Adrenal gland (tissue), 12 donors: ENCODE results near the gene NLGN4X. TPM values are rescaled to one million over a fixed set of nuclear protein-coding genes. Genes with fewer than 3 reads are reported as not detected.
"Not testable (repeated sequence)": the region's sequence is repeated elsewhere in the genome, so short reads cannot be mapped to it uniquely, and the experiment has no call there.

ENCODE experiments used
- DNase-seq, 7 donors: peaks; one replicate each; pipeline ENCODE4 v3.0.0-alpha.2; 2019 to 2020
- H3K27ac ChIP-seq, 5 donors: fragments of 200-600 bp; sonication (generic) in 4 of 5; 1 replicate in 3 of 5; 2 replicates in 2 of 5; pipeline versions ENCODE4 v1.5.1 to v1.8.0; 2016 to 2020; ENCODE audit warnings: mild to moderate bottlenecking in 1 of 5
- H3K27me3 ChIP-seq: fragments of 200-600 bp; 2 replicates; pipeline ENCODE4 v1.8.0; 2021
- H3K36me3 ChIP-seq, 2 donors: fragments of 200-600 bp; replicated peaks in 1 of 2; 1 replicate in 1 of 2; 2 replicates in 1 of 2; pipeline versions ENCODE4 v1.5.1 to v1.8.0; 2018 to 2022
- H3K4me1 ChIP-seq, 2 donors: fragments of 200-600 bp; replicated peaks in 1 of 2; 1 replicate in 1 of 2; 2 replicates in 1 of 2; pipeline versions ENCODE4 v1.5.1 to v1.8.0; 2018 to 2021
- H3K4me3 ChIP-seq, 4 donors: fragments of 200-600 bp; sonication (generic) in 3 of 4; one replicate each; pipeline ENCODE4 v1.5.1; 2016 to 2018
- H3K9me3 ChIP-seq, 3 donors: fragments of 200-600 bp; sonication (generic) in 1 of 3; replicated peaks in 1 of 3; 1 replicate in 2 of 3; 2 replicates in 1 of 3; pipeline versions ENCODE4 v1.5.1 to v1.8.0; 2016 to 2021
- POLR2A ChIP-seq, 2 donors: fragments of 450-650 bp; IDR thresholded peaks; one replicate each; pipeline ENCODE4 v1.6.1; 2017; ENCODE audit warnings: antibody characterized with exemption in 2 of 2, mild to moderate bottlenecking in 2 of 2, moderate library complexity in 1 of 2
- WGBS, 4 donors: extraction: QIAGEN DNeasy Blood & Tissue Kit in 2 of 4; methylation state at CpG; one replicate each; pipeline versions ENCODE4 v1.1.5 to v1.1.7; 2013 to 2017; 5-methylcytosine and 5-hydroxymethylcytosine counted together
- intact Hi-C, 2 donors: fragments of 100-400 bp; cut with DNase I; formaldehyde crosslinking; loops; one replicate each; pipeline versions ENCODE4 v1.14.1 to v1.15.0; 2022 to 2023
- polyA plus RNA-seq, 3 donors: library from polyadenylated mRNA; stranded (reverse); fragments of 200-250 nt in 2 of 3; fragments of 350-450 nt in 1 of 3; fragmentation: Illumina TruSeq in 1 of 3; extraction: RNeasy Lipid Tissue Mini Kit (QIAGEN cat#74804) in 1 of 3; gene quantifications; one replicate each; pipeline ENCODE4 v1.2.3, GENCODE V29; 2013 to 2014
- total RNA-seq, 9 donors: library from RNA; depleted of rRNA in 4 of 9; stranded (reverse); fragments of >200 nt in 4 of 9; fragments of 120-200 nt in 1 of 9; fragmentation: NEBNext Ultra II Directional in 1 of 9; extraction: Animal tissue kit (Norgen Biotek cat#: 25700) in 1 of 9; gene quantifications; one replicate each; pipeline versions ENCODE4 v1.1.0 to v1.2.4, GENCODE V29; 2013 to 2023
- TF ChIP-seq, protein P1 (sequence below), 6 experiments: fragments of 450-650 bp in 4 of 6; fragments of 200-600 bp in 2 of 6; sonication (generic) in 1 of 6; IDR thresholded peaks; 1 replicate in 5 of 6; 2 replicates in 1 of 6; pipeline versions ENCODE4 v1.5.1 to v1.8.0; 2016 to 2021; ENCODE audit warnings: antibody characterized with exemption in 6 of 6, mild to moderate bottlenecking in 2 of 6, moderate library complexity in 1 of 6
- donor health status: healthy with polysubstance abuse.
- donor health status: Bipolar disorder and iron deficiency.
- donor health status: DM: yes; HTN: yes; CAD: no.
- donor health status: DM: no; HTN: no; CAD: no.
- donor health status: DM: no; HTN: no; CAD: no.
- donor health status: DM: yes; HTN: yes; CAD: no.

Gene NLGN4X
- total and polyA plus RNA-seq, 12 donors = 0.16 to 3.4 (median 1.3) TPM

DNA sequence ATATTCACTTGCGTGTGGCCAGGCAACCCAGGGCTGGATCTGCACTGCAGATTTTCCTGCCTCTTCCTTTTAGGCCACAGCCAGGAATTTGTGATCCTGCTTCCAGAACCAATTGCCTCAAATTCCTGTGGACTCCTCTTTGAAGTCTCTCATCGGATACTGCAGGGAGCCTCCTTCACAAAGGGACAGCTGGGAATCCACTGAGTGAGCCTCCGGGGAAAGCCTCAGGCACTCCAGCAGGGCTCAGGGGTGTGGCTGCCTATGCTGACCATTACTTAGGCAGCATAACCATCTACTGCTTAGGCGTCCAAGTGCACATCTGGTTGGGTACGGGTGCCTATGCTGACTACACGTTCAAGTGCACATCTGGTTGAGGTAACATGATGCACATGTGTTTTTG lies 321.5 kb downstream of the NLGN4X start:
- Histone ChIP-seq H3K27ac (no peak overlapping the region), H3K4me3 (no peak overlapping the region), H3K4me1 (no peaks in the 10 kb centered on the region), H3K36me3 (no peaks in the 10 kb centered on the region), H3K9me3 (no peaks in the 10 kb centered on the region), H3K27me3 (no peaks in the 10 kb centered on the region)
- intact Hi-C loops = no loop called here
- 51 to 65% (median 60%) methylated on average over 3 to 6 of the region's 6 CpGs for WGBS, 4 donors
- DNase-seq = no peak
- TF ChIP-seq, protein P1, sequence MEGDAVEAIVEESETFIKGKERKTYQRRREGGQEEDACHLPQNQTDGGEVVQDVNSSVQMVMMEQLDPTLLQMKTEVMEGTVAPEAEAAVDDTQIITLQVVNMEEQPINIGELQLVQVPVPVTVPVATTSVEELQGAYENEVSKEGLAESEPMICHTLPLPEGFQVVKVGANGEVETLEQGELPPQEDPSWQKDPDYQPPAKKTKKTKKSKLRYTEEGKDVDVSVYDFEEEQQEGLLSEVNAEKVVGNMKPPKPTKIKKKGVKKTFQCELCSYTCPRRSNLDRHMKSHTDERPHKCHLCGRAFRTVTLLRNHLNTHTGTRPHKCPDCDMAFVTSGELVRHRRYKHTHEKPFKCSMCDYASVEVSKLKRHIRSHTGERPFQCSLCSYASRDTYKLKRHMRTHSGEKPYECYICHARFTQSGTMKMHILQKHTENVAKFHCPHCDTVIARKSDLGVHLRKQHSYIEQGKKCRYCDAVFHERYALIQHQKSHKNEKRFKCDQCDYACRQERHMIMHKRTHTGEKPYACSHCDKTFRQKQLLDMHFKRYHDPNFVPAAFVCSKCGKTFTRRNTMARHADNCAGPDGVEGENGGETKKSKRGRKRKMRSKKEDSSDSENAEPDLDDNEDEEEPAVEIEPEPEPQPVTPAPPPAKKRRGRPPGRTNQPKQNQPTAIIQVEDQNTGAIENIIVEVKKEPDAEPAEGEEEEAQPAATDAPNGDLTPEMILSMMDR (IDR thresholded peaks at IDR 0.05) = no peak
- TF ChIP-seq POLR2A (IDR thresholded peaks at IDR 0.05) = no peak

DNA sequence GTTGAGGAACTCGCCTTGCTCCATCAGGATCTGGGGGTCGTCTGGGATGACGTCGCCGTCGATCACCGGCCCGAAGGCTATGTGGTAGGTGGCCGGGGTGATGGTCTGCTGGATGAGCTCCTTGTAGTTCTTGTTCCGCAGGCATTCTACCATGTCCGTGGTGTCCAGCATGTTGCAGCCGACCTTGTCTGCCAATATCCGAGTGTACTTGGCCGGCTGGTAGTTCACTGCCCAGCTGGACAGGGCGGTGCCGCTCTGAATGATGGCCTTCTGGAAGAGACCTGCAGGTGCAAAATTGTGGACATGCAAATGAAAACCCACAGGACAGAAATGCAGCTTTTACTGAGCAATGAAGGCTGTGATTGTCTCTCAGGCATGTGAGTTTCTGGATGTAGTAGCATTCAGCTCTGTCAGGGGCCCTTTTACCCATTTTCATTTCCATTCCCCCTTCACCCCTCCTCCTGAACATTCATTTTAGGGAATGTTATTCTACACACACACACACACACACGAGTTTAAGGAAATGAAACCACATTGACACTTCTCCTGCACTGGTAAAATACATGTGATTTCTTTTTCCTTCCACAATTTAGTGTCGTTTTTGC lies 325.0 kb downstream of the NLGN4X start:
- H3K27ac ChIP-seq, H3K4me3 ChIP-seq, H3K4me1 ChIP-seq, H3K36me3 ChIP-seq, intact Hi-C loops, H3K9me3 ChIP-seq, DNase-seq, H3K27me3 ChIP-seq: not testable (repeated sequence)
- 48 to 87% (median 65%) methylated on average over 2 to 17 of the region's 18 CpGs for WGBS, 4 donors

DNA sequence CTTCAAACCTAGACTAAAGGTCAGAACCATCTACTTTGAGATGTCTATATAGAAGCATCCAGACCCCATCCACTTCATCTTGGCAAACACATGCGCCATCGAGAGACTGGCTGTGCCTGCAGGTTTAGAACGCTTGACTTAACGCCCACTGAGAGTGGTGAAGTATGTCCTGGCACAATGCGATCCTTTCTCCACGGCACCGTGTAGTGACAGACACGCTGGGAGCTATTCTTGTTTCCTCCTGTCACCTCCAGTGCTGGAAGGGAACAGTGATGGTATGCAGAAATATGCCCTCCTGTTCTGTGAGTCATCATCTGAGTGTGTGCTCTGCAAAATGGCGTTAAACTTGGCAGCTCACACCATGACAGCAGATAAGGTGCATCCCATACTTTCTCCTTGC lies 330.2 kb downstream of the NLGN4X start:
- TF ChIP-seq, protein P1 (IDR thresholded peaks at IDR 0.05) = no peak
- TF ChIP-seq POLR2A (IDR thresholded peaks at IDR 0.05) = no peak
- no peak overlapping the region for H3K27ac ChIP-seq
- no peak overlapping the region for H3K4me3 ChIP-seq
- H3K36me3 ChIP-seq = no peaks in the 10 kb centered on the region
- no peaks in the 10 kb centered on the region for H3K4me1 ChIP-seq
- WGBS, 4 donors = 83 to 90% (median 85%) methylated on average over 9 of the region's 9 CpGs
- DNase-seq = no peak
- no peaks in the 10 kb centered on the region for H3K27me3 ChIP-seq
- intact Hi-C loops = no loop called here
- no peaks in the 10 kb centered on the region for H3K9me3 ChIP-seq

DNA sequence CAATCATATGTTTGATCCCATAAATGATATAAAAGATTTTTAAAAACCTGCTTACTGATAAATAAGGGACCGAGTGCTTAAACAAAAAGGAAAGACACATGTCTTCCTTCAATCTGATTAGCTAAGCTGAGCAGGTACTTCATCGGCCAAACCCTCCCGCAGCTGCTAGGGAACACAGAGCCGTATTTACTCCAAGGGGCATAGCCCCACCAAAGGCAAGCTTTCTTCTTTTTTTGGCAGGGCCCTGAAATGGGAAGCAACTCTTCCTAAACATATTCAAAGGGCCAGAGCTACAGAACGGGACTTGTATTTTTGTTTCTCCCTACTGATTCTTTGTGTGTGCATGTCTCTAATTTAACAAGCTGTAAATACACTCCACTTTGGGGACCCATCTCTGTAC lies 337.3 kb downstream of the NLGN4X start:
- TF ChIP-seq POLR2A (IDR thresholded peaks at IDR 0.05) = no peak
- TF ChIP-seq, protein P1 (IDR thresholded peaks at IDR 0.05) = no peak
- no peaks in the 10 kb centered on the region for H3K9me3 ChIP-seq
- DNase-seq = no peak
- intact Hi-C loops = no loop called here
- no peak overlapping the region for H3K27ac ChIP-seq
- no peaks in the 10 kb centered on the region for H3K36me3 ChIP-seq
- 73 to 81% (median 76%) methylated on average over 5 of the region's 5 CpGs for WGBS, 4 donors
- H3K4me1 ChIP-seq = no peaks in the 10 kb centered on the region
- no peak overlapping the region for H3K4me3 ChIP-seq
- no peaks in the 10 kb centered on the region for H3K27me3 ChIP-seq

DNA sequence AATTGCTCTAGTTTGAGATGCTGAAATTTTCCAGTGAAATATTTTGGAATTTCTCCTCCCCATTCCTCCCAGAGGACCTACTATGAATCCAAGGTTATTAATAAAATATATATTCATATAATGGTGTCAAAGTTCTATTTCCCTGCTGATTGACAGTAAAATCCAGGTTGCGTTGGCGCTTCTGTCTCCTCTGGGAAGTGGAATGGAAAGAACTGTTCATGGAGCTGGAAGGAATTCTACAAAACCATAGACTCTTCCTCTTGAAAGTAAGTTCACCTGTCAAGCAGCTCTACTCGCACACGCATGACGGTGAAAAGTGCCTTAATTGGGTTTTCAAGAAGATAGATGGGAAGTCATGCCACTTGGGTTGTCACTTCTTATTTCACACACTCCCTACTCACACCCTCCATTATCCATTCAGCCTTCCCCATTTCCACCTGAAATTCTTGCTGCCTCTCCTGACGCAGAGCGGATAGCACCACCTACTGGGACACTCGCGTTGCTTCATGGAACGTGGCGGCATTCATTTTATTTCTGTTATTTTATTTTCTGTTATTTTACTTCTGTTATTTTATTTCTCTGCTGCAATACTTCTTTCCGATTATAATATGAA lies 351.6 kb downstream of the NLGN4X start:
- peak in 3 of 7 donors; percentile 5 to 14 (median 7) for DNase-seq
- no peak overlapping the region for H3K4me3 ChIP-seq
- no peaks in the 10 kb centered on the region for H3K36me3 ChIP-seq
- WGBS, 4 donors = 29 to 35% (median 32%) methylated on average over 12 of the region's 12 CpGs
- no peaks in the 10 kb centered on the region for H3K4me1 ChIP-seq
- TF ChIP-seq POLR2A (IDR thresholded peaks at IDR 0.05) = no peak
- TF ChIP-seq, protein P1 (IDR thresholded peaks at IDR 0.05) = peak in 5 of 6 experiments; percentile 22 to 46 (median 40)
- peaks cover 4% of the 10 kb centered on the region for H3K27me3 ChIP-seq
- H3K27ac ChIP-seq = no peak overlapping the region
- H3K9me3 ChIP-seq = no peaks in the 10 kb centered on the region
- intact Hi-C loops = no loop called here
